GM21423 (cell line): ENCODE measurements around the gene ANKRD29.

ENCODE experiments used
- ATAC-seq: cut with Tn5 transposase; IDR thresholded peaks from one replicate; pipeline ENCODE4 v1.9.1; 2021; ENCODE audit warnings: mild to moderate bottlenecking, moderate library complexity; ENCODE audit not compliant: unreplicated experiment

The ANKRD29 gene

DNA sequence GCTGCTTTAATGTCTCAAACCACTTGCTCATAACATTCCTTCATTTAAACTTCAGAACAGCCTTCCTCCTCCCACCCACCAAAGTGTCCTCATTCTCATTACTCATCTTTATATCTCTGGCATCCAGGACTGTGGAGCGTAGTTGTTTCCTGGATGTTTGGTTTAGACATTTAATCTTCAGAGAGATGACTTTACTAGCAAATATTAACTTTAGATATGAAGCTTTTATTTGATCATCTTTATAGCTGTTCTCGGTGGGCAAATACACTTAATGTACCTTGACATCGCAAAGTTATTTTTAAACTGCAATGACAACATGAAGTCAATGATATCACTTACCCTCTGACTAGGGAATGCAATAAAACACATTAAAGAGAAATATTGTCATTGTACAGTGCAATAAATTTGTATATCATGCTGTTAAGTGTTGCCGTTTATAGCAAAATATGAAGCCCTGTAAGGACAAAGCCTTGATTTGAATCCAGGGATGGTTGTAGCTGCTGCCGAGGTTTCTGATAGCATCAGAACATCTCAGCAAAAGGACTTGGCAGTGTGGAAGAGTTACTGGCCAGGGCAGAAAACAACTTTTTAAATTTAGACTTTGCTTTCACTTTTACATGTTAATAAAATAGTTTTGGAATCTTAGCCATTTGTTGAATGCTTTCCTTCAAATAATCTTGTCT, 21.9 kb upstream of the ANKRD29 start:
- no peak for ATAC-seq

DNA sequence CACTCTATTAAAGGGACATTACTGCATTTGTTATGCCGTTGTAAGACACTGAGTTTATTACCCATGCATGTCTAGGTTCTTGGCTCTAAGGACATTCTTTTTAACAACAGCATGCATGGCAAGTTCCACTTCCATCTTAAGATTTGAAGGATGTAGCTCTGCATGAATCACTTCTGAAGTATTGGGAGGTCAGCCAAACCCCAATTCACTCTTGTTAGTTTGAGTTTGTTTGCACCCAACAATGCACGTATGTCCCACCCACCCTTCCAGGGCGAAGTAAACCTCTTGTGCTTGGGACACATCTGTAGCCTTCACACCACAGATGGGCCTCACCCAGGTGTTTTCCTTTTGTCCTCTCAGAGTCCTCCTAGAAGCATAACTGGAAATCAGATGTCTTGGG, 21.0 kb upstream of the ANKRD29 start:
- ATAC-seq = no peak

DNA sequence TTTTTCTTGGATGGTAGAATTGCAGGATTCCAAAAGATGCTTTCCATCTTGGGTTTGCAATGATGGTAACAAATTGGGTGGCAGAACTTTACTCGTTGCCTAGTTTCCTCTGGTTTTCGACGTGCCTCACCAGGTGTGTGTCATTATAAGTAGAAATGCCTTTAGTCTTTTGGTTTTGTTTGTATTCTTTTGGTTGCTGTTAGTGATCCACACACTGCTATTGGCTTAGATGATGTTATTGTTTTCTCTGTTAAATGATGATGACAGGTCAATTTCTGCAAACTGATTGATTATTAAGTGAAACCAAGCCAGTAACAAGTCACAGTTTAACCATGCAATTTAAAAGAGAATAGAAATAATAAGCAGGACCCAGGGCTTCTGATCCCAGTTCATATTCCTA, 20.4 kb upstream of the ANKRD29 start:
- no peak for ATAC-seq

DNA sequence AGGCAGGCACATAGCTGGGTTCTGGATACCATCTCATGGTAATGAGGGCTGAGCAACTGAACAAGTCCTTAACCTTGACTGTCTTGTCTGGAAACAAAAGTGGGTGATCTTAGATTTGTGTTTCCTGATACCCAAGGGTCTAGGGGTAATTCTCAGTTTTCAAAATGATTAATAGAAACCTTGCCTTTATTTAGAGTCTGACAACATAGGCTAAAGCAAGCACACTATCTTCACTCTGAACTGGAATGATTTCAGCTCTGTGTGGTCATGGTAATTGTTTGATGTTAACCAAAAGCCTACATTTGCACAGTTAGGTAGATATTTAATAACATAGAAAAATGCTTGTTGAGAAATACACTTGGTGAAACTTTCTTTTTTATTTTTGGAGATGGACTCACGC, 19.8 kb upstream of the ANKRD29 start:
- ATAC-seq = no peak

DNA sequence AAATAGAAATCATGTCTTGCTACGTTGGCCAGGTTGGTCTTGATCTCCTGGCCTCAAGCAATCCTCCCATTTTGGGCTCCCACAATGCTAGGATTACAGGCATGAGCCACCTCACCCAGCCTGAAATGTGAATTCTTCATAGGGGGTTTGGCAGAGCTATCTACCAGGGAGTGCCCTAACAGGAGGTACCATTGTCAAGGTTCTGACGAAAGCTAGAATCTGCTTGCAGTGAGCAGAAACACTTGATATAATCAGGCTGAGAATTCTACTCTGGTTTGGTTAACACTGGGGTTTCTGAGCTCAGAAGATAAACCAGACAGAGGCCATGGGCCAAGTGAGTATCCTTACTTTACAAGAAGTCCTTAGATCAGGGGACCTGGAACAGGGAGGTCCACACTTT, 19.3 kb upstream of the ANKRD29 start:
- no peak for ATAC-seq

DNA sequence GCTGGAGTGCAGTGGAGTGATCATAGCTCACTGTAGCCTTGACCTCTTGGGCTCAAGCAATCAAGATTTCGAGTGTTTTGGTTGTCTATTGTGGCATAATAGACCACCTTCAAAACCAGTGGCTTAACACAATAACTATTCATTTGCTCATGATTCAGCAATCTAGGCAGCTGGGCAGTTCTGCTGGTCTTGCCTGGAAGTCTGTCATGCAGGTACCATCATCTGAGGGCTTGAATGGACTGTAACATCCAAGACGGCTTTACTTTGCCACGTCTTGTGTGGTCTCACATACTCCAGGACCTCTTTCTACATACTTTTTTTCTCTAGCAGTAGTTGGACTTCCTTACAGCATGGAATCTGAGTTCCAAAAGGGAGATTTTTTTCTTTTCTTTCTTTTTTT, 13.2 kb upstream of the ANKRD29 start:
- ATAC-seq = no peak

DNA sequence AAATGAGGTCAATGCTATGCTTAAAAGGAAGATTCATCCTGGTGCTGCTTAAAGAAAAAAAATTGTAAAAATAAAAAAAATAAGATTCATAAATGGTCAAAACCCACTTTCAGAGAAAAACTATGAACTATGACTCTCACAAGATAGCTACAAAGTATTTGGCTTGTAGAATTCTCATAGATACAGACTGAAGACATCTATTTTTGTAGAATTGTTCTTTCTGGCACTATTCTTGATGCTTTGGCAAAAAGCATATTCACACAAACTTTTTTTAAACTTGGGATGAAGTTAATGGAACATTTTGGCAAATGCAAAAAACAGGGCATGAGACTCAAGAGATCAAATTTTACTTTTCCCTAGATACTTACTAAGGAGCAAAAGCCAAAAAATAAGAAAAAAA, 12.5 kb upstream of the ANKRD29 start:
- no peak for ATAC-seq

DNA sequence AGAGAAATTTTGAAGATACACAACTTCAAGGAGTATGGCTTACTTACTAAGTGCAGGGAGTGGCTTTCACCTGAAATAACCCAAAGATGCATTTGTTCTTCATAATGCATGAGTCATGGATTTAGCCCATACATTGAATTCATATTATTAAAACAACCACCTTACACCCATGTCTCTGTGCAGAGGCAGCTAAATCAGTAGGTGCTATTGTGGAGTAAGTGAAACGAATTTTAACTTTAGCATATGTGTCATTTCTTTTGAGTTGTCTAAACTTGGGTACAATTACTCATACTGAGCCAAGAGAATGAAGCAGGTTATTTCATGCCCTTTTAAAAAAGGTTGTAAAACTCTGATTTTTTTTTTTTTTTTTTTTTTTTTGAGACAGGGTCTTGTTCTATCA, 11.0 kb upstream of the ANKRD29 start:
- no peak for ATAC-seq

DNA sequence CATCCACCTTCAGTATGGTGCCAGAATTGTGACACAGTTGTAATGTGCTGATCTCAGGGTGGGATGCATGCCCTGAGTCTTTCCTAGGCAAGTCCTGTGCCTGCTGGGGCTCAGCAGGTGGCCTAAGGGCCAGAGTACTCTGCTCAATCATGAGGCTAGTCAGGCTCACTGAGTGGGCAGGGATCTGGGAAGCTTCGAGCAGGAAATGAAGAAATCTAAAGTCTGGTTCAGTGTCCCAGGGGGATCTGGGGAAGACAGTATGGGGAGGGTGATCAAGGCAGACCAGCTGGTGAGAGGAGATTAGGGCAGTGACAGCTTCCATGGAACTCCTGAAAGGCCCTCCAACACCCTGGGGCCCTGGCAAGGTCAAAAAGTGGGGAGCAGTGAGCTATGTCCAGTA, 8.9 kb upstream of the ANKRD29 start:
- no peak for ATAC-seq

DNA sequence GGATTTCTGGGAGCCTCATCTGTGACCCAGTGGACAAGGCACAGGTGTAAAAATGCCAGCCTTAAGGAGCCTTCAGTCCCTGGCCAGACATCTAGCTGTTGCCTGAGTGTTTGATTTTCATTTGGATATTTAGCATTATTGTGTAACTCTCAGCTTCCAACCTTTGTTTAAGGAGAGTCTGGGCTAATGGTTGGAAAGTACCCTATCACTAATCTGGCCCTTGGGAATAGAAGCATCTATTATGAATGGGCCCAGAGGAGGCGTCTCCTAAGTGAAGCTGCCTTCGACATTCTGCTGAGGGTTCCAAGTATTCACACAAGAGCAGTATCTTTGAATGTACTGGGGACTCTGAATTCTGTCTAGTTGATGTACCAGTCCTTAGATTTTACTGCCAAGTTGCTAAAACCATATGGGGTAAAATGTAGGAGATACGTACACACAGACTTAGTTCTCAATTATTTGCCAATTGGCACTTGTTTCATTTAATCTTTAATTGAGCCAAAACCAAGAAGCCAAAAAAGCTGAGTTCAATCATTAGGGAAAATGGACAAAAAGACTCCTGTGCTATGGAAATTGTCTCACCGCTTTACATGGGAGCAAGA, 7.2 kb upstream of the ANKRD29 start:
- no peak for ATAC-seq

DNA sequence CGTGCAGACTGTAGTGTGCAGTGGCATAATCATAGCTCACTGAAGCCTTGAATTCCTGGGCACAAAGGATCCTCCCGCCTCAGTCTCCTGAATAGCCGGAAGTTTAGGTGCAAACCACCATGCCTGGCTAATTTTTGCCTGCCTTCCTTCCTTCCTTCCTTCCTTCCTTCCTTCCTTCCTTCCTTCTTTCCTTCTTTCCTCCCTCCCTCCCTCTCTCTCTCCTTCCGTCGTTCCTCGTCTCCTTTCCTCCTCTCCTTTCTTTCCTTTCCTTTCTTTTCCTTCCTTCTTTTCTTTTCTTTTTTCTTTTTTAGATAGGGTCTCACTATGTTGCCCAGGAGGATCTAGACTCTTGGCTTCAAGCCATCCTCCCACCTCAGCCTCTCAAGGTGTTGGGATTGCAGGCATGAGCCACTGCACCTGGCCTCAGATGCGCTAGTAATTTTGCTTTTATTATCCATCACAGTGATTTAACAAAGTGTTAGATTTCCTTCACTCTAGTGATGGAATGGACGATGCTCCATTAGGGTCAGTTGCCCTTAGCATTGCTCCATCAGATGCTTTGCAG, 6.6 kb upstream of the ANKRD29 start:
- ATAC-seq = no peak

DNA sequence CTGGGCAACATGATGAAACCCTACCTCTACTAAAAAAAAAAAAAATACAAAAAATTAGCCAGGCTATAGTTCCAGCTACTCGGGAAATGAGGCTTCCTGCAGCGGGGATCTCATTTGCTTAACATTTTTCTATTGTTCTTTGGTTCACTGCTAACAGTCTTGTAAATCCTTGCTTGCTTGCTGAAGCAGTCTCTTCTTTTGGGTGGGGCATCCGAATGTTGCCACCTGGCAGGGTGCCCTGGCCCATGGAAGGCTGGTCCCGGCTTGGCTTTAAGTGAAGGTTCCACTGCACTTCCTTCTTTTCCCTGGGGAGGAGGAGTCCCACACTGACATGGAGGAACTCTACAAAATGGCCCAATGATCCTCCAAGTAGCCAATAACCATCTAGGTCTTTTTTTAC, 6.0 kb upstream of the ANKRD29 start:
- no peak for ATAC-seq

DNA sequence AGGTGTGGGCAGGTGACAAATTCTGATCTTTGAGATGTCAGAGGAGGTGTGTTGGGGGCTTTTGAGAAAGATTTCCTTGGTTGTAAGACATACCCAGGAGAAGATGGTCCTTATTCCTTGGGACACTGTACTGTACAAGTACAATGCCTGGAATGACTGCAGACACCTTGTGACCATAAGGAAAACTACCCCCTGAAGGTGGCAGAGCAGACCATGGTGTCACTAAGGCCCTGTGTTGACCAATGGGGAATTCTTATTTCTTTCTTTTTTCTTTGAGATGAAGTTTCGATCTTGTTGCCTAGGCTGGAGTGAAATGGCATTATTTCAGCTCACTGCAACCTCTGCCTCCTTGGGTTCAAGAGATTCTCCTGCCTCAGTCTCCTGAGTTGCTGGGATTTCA, 4.4 kb upstream of the ANKRD29 start:
- ATAC-seq = no peak

DNA sequence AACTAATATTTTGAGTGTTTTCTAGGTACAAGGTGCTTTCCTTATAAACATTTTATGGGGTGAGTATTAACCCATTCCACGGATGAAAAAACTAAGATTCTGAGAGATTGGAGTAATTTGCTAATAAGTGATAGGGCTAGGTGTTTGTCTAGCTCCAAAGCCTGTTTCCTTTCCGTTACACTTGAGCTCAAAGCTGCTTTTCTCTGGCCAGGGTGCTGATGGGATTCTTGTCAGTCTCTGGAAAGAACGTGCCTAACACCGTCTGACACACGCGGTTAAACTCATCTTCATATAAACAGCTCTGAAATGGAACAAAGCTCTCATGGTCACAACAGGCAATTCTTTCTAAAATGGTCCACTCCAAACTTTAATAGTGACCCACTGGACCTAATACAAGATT, 2.0 kb upstream of the ANKRD29 start:
- ATAC-seq = no peak

DNA sequence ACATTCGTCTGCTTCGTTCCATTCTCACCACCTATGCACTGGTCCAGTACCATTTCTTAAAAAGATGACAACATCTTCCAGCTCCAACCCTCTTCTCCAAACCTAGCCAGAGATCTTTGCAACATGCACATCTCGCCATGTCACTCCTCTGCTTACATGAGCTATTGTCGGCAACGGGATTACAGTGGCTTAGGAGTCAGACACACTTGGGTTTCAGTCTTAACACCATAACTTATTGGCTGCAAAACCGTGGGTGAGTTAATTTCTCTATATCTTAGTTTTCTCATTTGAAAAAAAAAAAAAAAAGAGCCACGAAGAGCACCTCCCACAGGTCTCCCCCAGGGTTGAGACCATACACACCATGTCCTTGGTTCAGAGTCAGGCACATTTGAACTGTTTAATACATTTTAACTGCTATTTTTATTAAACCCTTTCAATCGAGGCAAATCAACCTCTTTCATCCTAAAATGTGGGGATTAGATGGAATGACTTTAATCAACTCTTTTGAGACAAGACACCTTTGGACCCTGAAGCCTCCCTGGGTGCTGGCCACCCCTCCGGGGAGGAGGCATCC, 889 bp downstream of the ANKRD29 start:
- no peak for ATAC-seq

DNA sequence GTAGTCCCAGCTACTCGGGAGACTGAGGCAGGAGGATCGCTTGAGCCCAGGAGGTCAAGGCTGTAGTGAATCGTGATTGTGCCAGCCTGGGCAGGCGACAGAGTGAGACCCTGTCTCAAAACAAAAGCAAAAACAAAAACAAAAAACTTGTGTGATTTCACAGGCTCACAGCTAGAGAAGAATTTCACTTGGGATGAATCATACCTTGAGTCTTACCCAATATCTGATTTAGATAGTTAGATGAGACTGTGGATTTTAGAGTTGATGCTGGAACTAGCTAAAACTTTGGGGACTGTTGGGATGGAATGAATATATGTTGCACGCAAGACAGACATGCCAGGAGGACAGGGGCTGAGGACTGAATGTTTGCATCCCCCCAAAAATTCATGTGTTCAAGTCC, 4.4 kb downstream of the ANKRD29 start:
- no peak for ATAC-seq

DNA sequence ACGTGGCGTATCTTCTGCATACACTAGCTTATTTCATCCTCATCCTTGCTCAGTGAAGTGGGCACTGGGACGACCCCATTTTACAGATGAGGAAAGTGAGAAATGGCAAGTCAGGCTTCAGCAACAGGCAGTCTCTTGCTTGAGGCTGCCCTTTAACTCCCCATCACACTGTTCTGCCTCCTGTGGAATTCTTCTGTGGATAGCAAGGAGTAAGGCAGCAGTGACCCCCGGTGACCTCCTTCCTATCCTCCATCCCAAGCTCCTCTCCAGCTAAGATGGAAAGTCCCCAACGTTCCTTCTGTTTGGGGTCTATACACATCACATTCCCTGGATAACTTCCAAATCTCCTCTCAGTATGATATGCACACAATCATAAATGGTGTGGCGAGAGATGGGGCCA, 10.5 kb downstream of the ANKRD29 start:
- ATAC-seq = no peak

DNA sequence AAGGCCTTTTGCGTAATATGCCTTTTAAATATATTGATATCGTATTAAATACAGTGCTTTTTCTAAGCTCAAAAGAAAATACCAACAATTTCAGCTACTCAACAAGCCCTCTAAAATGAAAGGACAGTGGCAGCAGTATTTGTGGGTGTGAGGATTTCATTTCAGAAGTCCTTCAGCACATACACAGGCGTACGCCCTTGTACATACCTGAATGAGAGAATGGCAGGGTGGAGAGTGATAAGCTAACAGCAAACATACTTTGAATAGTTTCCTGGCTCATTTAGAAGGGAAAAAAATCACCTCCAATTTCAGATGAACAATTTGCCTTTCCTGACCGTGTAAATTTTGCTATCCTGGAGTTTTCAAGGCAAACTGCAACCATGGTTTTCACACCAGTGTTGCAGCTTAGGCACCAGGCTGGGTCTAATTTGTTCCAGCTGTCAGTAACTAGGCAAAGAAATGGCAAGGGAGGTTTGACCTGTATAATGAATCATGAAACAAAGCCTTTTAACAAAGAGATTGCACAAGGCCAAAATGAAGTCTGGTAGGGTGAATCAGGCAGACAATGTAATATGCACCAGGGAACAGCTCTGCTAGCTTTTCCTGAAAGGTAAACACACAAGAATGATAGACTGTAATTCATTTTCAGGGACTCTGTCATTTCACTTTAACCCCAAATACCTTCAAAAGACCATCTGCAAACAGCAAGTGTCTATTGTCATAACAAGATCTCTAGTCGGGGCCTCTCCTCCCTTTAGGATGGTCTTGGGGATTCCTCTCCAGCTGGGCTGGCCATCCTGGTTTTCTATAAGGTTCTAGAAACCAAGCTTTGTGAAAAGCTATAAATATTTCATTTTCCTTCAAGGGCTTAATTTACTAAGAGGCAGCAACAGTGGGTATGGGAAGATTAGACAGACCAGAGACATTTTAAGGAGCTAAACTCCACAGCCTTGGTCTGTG, 11.5 kb downstream of the ANKRD29 start:
- ATAC-seq = no peak

DNA sequence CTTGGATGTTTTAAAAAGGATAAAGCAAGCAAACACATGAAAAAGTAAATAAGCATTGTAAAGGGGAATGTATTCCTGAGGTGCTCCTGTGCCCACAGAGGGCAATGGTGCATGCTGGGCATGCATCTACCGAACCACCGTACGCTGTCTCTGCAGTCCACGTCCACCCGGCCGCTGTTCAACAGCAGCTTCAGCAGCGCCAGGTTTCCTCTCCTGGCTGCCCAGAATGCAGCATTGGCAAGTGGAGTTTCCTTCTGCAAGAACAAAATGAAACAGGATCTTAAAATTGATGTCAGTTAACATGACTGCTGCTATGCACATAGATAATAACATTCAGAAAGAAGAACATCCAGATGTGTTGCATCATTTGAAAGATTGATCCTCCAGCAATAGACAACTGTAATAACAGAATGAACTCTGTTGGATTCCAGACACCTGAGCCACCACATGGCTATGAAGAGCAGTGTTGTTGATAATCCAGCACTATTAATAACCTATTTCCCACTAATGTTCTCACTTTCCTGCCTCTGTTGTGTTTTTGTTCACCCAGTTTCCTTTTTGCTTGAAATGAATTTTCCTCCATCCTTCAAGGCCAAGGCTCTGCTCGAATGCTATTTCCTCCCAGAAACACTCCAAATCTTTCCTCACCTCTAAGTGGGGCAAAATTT, 13.6 kb downstream of the ANKRD29 start:
- no peak for ATAC-seq

DNA sequence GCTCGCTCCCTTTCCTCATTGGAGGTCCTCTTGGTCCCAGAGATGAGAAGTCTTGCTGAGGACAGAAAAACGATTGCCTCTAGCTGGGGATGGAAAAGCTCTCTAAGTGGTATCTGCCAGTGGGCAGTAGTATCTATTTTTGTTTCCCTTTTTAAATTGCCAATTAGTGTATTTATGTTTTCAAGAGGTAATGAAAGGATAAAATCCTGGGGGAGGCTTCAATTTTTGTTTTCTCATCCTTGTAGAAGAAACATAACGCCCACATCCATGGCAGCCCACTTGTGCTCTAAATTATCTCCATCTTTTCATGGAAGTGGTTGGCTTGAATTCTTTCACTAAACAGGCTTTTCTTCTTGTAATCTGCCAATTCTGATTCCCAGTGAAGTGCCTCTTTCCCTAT, 14.3 kb downstream of the ANKRD29 start:
- ATAC-seq = no peak

DNA sequence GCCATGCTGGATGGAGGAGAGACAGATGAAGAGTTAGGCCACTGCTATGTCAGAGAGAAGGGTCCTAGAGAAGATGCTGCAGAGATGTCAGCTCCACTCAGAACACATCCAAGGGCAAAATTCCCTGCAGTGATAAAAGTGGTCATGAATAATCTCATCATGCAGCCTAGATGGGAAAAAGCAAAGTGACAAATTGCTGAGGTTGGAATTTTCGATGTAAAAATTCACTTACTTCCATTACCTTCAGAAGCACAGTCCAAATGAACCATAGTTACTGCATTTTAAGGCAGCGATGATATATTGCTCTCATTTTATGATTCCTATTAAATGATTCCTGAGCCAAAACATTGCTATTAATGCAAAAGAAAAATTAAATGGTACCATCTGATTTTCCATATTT, 16.4 kb downstream of the ANKRD29 start:
- ATAC-seq = no peak
